ENCODE measurements around the gene CUX1.

DNA sequence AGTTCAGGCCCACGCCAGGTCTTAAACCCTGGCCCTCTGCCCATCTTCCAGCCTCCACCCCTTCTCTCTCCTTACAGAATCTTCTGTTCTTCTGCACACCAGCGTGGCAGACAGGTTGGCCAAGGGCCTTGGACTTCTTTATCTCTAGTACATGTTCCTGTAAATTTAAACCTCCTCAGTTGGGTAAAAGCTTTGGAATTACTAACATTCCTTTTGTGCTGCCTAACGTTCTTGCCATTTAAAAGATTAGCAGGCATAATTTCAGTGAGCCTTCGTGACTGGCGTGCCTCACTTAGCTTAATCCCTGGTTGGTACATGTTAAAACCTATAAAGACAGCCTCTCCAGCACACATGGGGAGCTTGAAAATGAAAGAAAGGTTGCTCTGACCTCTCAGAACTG is 192.2 kb downstream of the CUX1 start:
- TF ChIP-seq POLR2A (IDR thresholded peaks at IDR 0.05), result no peak
- TF ChIP-seq, protein P1, sequence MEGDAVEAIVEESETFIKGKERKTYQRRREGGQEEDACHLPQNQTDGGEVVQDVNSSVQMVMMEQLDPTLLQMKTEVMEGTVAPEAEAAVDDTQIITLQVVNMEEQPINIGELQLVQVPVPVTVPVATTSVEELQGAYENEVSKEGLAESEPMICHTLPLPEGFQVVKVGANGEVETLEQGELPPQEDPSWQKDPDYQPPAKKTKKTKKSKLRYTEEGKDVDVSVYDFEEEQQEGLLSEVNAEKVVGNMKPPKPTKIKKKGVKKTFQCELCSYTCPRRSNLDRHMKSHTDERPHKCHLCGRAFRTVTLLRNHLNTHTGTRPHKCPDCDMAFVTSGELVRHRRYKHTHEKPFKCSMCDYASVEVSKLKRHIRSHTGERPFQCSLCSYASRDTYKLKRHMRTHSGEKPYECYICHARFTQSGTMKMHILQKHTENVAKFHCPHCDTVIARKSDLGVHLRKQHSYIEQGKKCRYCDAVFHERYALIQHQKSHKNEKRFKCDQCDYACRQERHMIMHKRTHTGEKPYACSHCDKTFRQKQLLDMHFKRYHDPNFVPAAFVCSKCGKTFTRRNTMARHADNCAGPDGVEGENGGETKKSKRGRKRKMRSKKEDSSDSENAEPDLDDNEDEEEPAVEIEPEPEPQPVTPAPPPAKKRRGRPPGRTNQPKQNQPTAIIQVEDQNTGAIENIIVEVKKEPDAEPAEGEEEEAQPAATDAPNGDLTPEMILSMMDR (IDR thresholded peaks at IDR 0.05), result no peak

Measured in esophagus squamous epithelium (tissue), 4 donors.